GM18511 (cell line): ENCODE results near the gene CCDC159.

Source experiments
- ATAC-seq: cut with Tn5 transposase; IDR thresholded peaks from one replicate; pipeline ENCODE4 v1.9.1; 2021; ENCODE audit warnings: mild to moderate bottlenecking, moderate library complexity; ENCODE audit not compliant: unreplicated experiment

The CCDC159 gene

DNA sequence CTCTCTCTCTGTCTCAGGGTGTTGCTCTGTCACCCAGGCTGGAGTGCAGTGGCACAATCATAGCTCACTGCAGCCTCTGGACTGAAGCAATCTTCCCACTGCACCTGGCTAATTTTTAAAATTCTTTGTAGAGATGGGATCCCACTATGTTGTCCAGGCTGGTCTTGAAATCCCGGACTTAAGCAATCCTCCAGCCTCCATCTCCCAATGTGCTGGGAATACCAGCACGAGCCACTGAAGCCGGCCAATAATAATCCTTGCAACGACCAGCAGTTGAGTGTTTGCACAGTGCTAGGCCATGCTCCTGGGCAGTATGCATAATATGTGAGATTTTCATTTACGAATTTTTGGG, 38.4 kb downstream of the CCDC159 start:
- ATAC-seq, result no peak

GRCh38 chr19:11387162-11388034, 41.1 kb downstream of the CCDC159 start:
- ATAC-seq, result no peak

DNA sequence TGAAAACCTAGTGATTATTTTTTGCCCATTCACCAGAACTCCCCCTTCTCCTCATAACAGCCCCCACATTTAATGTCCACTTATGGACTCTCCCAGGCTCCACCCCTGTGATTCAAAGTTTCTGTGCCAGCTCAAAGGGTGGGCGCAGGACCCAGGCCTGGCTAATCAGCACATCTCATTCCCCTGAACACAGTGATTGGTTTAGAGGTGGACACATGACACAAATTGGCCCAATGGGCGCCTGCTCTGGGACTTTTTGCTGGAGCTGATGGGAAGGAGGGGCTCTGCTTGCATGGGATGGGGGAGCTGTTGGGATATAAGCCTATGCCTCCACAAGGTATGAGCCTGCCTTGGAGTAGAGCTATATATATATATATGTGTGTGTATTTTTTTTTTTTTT, 44.0 kb downstream of the CCDC159 start:
- ATAC-seq, result no peak

- ATAC-seq, result no peak
Measured at GRCh38 chr19:11390933-11391680, 44.8 kb downstream of the CCDC159 start.

GRCh38 chr19:11397089-11397610, 50.8 kb downstream of the CCDC159 start:
- no peak for ATAC-seq

GRCh38 chr19:11399667-11400066, 53.3 kb downstream of the CCDC159 start:
- no peak for ATAC-seq

DNA sequence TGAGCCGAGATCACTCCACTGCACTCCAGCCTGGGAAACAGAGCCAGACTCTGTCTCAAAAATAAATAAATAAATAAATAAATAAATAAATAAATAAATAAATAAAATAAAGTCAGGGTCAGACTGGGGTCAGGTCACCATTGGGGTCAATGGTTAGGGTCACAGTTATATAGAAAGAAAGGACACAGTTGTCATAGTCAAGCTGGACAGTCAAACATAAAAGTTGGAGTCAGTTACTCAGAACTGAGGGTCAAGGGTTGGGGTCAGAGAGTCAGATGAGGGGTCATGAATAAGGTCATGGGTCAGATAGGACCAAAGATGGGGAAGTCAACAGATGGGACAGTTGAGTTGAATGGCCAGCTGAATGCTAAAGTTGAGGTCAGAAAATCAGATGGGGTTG, 54.5 kb downstream of the CCDC159 start:
- ATAC-seq, result no peak

DNA sequence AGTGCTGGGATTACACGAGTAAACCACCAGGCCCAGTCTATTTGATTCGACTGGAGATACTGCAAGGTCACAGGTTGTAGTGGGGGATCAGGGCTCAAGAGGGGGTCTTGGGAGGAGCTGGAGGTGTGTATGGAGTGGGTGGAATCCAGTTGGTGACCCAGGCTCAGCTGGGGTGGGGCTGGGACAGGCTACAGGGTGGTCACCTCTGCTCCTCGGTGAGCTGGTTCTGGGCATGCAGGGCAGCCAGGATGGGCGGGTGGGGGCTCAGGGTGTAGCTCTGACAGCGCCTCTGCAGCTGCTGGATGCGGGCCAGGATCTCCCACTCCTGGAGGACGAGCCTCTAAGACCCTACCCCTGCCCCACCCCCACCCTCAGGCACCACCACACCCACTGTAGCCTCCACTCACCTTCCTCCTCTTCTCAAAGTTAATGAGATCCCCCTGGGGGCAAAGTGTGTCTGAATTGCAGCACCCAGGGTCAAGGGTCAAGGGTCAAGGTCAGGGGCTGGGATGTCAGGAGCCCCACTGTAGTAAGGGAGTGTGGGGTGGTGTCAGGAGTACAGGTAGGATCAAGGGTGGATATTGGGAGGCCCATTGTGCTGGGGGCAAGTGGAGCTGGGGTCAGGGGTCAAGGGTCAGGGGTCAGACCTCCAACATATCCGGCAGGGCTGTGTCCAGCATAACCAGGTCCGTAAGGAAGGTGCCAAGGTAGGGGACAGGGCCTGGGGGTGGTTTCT, 55.7 kb downstream of the CCDC159 start:
- no peak for ATAC-seq
